Testis (tissue), 2 donors: ENCODE results near the gene DSN1.

ENCODE experiments used
- CTCF ChIP-seq, 3 experiments: fragments of 450-650 bp in 2 of 3; fragments of 200-600 bp in 1 of 3; sonication (generic) in 1 of 3; IDR thresholded peaks; one replicate each; pipeline ENCODE4 v1.5.1; 2016 to 2019; ENCODE audit warnings: antibody characterized with exemption in 3 of 3, mild to moderate bottlenecking in 2 of 3, moderate library complexity in 1 of 3
- POLR2A ChIP-seq: fragments of 450-650 bp; IDR thresholded peaks from one replicate; pipeline ENCODE4 v1.6.1; 2017; ENCODE audit warnings: antibody characterized with exemption, mild to moderate bottlenecking, moderate library complexity

- TF ChIP-seq CTCF (IDR thresholded peaks at IDR 0.05): no peak
- no peak for TF ChIP-seq POLR2A
Measured at GRCh38 chr20:36820928-36821327, 47.4 kb upstream of the DSN1 start.
